AG09309 (cell line): Measurements from ENCODE around the gene NPAS1.
A peak's percentile ranks its signal among the peaks of the same experiment; 100 is the strongest.
"Not testable (repeated sequence)": the region's sequence is repeated elsewhere in the genome, so short reads cannot be mapped to it uniquely, and the experiment has no call there.

Source experiments
- DNase-seq: peaks from one replicate; pipeline ENCODE4 v3.0.0-alpha.2; 2010; ENCODE audit warnings: low read depth
- H3K4me3 ChIP-seq: 2 replicates; pipeline ENCODE4 v1.5.1; 2011; ENCODE audit warnings: mild to moderate bottlenecking, low read depth, low read length, moderate library complexity; ENCODE audit not compliant: control insufficient read depth
- TF ChIP-seq, protein P1 (sequence below): IDR thresholded peaks from 2 replicates; pipeline ENCODE4 v1.5.1; 2011; ENCODE audit warnings: mild to moderate bottlenecking, low read depth, low read length, inconsistent platforms; ENCODE audit not compliant: insufficient read depth, control insufficient read depth; ENCODE audit errors: missing control alignments

NPAS1 gene

DNA sequence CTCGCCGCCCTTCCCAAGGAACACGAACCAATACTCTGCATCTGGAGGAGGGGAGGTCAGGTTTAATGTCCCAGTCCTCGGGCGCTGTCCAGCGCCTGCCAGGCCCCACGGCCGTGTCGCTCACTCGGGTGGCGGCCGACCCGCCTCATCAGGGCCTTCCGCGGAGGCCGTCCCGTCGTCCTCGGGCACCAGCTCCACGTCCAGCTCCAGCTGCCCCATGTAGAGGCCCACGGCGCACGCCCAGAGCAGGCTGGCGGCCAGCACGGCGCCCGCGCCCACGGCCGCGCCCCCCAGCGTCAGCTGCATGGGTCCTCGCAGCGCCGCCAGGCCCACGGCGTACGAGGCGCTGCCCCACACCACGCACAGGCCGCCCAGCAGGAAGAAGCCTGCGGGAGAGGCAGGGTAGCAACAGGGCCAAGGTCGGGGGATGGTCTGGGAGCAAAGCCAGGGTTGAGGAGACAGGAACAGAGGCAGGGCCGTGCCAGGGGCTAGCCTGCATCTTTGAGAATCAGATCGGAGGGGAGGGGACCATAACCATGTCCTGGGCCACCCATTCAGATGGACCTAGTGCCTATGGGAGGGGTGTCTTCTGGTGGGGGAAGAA, 26.3 kb downstream of the NPAS1 start:
- TF ChIP-seq, protein P1, sequence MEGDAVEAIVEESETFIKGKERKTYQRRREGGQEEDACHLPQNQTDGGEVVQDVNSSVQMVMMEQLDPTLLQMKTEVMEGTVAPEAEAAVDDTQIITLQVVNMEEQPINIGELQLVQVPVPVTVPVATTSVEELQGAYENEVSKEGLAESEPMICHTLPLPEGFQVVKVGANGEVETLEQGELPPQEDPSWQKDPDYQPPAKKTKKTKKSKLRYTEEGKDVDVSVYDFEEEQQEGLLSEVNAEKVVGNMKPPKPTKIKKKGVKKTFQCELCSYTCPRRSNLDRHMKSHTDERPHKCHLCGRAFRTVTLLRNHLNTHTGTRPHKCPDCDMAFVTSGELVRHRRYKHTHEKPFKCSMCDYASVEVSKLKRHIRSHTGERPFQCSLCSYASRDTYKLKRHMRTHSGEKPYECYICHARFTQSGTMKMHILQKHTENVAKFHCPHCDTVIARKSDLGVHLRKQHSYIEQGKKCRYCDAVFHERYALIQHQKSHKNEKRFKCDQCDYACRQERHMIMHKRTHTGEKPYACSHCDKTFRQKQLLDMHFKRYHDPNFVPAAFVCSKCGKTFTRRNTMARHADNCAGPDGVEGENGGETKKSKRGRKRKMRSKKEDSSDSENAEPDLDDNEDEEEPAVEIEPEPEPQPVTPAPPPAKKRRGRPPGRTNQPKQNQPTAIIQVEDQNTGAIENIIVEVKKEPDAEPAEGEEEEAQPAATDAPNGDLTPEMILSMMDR: no peak
- no peak for DNase-seq
- H3K4me3 ChIP-seq: no peak overlapping the region

DNA sequence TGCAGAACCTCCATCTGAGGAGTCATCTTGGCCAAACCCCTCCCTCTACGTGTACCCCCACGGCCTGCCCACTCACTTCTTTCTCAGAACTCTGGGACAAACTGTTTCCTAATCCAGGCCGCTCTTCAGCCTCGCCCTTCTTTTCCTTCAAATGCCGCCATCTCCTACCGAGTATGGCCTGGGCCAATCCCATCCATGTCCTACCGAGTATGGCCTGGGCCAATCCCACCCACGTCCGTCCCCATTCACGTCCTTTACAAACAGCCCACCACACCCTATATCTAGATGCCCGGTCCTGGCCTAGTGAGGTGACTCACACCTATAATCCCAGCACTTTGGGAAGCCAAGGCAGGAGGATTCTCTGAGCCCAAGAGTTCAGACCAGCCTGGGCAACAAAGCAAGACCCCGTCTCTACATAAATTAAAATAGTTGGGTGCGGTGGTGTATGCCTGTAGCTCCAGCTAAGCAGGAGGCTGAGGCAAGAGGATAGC, 27.7 kb downstream of the NPAS1 start:
- DNase-seq: no peak
- TF ChIP-seq, protein P1: no peak
- peak overlapping the region; percentile 88; the same call in 1 of the 2 replicates for H3K4me3 ChIP-seq

DNA sequence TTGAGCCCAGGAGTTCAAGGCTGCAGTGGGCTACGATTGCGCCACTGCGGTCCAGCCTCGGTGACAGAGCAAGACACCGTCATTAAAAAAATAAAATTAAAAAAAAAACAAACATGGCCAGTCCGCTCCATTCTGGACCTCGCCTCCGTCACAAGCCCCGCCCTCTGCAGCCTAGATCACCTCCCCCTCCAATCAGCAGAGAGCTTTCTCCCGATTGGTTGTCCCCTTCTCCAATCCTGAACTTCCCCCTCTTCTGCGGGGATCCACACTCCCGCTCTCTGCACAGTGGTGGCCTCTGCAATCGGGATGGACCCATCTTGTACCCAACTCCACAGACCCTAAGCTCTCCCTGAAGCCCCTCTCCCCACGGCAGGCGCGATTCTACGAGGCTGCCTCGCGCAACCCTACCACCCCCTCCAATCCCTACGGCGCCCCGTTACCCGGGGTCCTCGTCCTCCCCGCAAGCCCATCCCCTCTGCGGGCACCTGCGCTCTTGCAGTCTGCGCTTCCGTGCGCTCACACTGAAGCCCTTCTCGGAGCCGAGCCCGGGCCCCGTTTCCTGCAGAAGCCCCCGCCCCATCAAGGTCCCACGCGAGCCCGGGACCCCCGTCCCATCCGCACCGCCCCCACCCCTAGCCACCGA, 28.2 kb downstream of the NPAS1 start:
- TF ChIP-seq, protein P1: no peak
- H3K4me3 ChIP-seq: peak overlapping the region; percentile 88
- peak; percentile 64 for DNase-seq

DNA sequence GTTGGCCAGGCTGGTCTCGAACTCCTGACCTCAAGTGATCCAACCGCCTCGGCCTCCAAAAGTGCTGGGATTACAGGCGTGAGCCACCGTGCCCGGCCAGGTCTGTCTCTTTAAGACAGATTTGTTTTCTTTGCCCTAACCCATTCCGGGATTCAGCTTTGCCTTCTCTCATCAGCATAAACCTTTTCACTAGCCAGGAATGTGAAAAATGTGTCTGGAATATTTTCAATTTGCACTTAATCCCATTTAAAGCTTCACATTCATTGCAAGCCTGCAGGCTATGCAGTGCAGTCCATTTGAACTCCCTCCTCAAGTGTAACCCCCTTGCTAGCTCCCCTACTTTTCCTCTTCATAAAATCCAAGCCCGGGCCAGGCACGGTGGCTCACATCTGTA, 29.7 kb downstream of the NPAS1 start:
- H3K4me3 ChIP-seq: no peak overlapping the region
- peak; percentile 41 for DNase-seq
- TF ChIP-seq, protein P1: no peak

DNA sequence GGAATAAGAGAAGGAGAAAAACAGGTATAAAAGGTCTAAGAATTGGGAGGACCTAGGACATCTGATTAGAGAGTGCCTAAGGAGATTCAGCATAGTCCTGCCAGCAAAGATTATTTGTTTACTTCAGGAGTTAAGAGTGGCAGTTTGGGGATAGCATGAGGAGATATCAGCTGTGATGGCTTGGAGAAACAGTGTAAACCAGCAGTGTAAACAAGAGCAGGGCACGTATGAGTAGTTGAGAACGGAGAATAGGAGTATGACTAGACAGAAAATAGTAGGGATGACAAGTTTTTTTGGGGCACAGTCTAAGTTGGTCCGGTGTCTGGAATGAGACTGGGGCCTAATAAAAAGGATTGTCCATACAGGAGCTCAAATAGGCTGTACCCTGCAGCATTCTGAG, 30.9 kb downstream of the NPAS1 start:
- DNase-seq, H3K4me3 ChIP-seq: not testable (repeated sequence)

DNA sequence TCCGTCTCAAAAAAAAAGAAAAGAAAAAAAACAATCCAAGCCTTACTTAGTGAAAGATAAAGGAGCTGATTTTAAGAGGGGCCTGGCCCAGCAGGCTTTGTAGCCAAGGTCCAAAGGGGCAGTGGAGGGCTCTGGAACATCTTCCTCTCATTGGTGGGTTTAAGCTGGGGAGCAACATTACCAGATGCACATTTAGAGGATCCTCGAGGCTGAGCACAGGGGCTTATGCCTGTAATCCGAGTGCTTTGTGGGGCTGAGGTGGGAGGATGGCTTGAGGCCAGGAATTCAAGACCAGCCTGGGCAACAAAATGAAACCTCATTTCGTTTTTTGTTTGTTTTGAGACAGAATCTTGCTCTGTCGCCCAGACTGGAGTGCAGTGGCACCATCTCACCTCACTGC, 36.8 kb downstream of the NPAS1 start:
- DNase-seq: no peak
- TF ChIP-seq, protein P1: no peak
- no peak overlapping the region for H3K4me3 ChIP-seq

DNA sequence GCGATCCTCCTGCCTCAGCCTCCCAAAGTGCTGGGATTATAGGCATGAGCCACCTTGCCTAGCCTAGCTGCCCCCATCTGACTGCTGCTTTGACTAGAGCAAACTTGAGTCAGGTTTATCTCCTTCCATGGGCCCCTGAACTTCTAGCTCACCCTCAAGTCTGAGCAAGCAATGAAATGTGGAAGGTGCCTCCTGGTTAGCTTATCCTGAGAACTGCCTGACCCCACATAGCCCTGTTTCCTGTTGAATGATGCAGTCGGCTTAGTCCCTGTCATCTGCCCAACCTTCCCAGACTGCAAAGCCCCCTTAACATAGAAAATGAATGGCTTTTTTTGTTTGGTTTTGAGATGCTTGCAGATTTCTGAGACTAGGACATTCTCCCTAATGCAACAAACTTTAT, 37.7 kb downstream of the NPAS1 start:
- TF ChIP-seq, protein P1: no peak
- H3K4me3 ChIP-seq: no peak overlapping the region
- no peak for DNase-seq
